ENCODE results near the gene TEPSIN. TPM values are rescaled to one million over a fixed set of nuclear protein-coding genes. Genes with fewer than 3 reads are reported as not detected.

The TEPSIN gene
- total and polyA plus RNA-seq, 5 donors from 2014 or later = 2.1 to 113 (median 6.2) TPM

- no peak overlapping the region for H3K4me3 ChIP-seq (ENCODE audit: low read depth, low read length)
- peaks cover 22% of the 10 kb centered on the region for H3K36me3 Mint-ChIP-seq
- no peaks in the 10 kb centered on the region for H3K9me3 ChIP-seq (ENCODE audit: control insufficient read depth in 2 of 2, low read length in 2 of 2)
- peaks cover 33% of the 10 kb centered on the region for H3K4me1 ChIP-seq (ENCODE audit: control insufficient read depth, insufficient read depth, low read length, poor library complexity, severe bottlenecking)
- H3K4me3 Mint-ChIP-seq = peak overlapping the region in 1 of 4 donors; percentile 15
- DNase-seq (no peak), ATAC-seq (ENCODE audit: low read depth in 2 of 2) (no peak)
- H3K36me3 ChIP-seq (ENCODE audit: control insufficient read depth, insufficient read depth, low read length) = peaks cover 18% of the 10 kb centered on the region
- H3K4me1 Mint-ChIP-seq = peaks cover 0 to 37% (median 12%) of the 10 kb centered on the region in 4 donors
- H3K27me3 ChIP-seq (ENCODE audit: control insufficient read depth, insufficient read depth, low read length) = no peaks in the 10 kb centered on the region
- no peak overlapping the region for H3K27ac Mint-ChIP-seq
- H3K27me3 Mint-ChIP-seq = no peaks in the 10 kb centered on the region
- H3K9me3 Mint-ChIP-seq = no peaks in the 10 kb centered on the region
- H3K27ac ChIP-seq (ENCODE audit: insufficient read depth, low read length, poor library complexity, severe bottlenecking) = no peak overlapping the region
These were observed 44.0 kb upstream of the TEPSIN start for GRCh38 chr17:81282876-81283275.

GRCh38 chr17:81282141-81282540 is 43.3 kb upstream of the TEPSIN start:
- H3K4me1 Mint-ChIP-seq = peaks cover 0 to 30% (median 12%) of the 10 kb centered on the region in 4 donors
- Histone ChIP-seq H3K27me3 (ENCODE audit: control insufficient read depth, insufficient read depth, low read length) (no peaks in the 10 kb centered on the region), H3K4me3 (ENCODE audit: low read depth, low read length) (no peak overlapping the region), H3K4me1 (ENCODE audit: control insufficient read depth, insufficient read depth, low read length, poor library complexity, severe bottlenecking) (peaks cover 28% of the 10 kb centered on the region), H3K27ac (ENCODE audit: insufficient read depth, low read length, poor library complexity, severe bottlenecking) (no peak overlapping the region), H3K9me3 (ENCODE audit: control insufficient read depth in 2 of 2, low read length in 2 of 2) (no peaks in the 10 kb centered on the region), H3K36me3 (ENCODE audit: control insufficient read depth, insufficient read depth, low read length) (peaks cover 22% of the 10 kb centered on the region)
- no peaks in the 10 kb centered on the region for H3K9me3 Mint-ChIP-seq
- ATAC-seq (ENCODE audit: low read depth in 2 of 2) (no peak), DNase-seq (no peak)
- H3K27me3 Mint-ChIP-seq = no peaks in the 10 kb centered on the region
- H3K36me3 Mint-ChIP-seq = peaks cover 16% of the 10 kb centered on the region
- no peak overlapping the region for H3K27ac Mint-ChIP-seq
- H3K4me3 Mint-ChIP-seq = no peak overlapping the region

GRCh38 chr17:81280571-81280970 is 41.7 kb upstream of the TEPSIN start:
- H3K9me3 Mint-ChIP-seq = no peaks in the 10 kb centered on the region
- Histone ChIP-seq H3K4me1 (ENCODE audit: control insufficient read depth, insufficient read depth, low read length, poor library complexity, severe bottlenecking) (peaks cover 12% of the 10 kb centered on the region), H3K27ac (ENCODE audit: insufficient read depth, low read length, poor library complexity, severe bottlenecking) (no peak overlapping the region), H3K4me3 (ENCODE audit: low read depth, low read length) (no peak overlapping the region), H3K36me3 (ENCODE audit: control insufficient read depth, insufficient read depth, low read length) (peaks cover 36% of the 10 kb centered on the region), H3K9me3 (ENCODE audit: control insufficient read depth in 2 of 2, low read length in 2 of 2) (no peaks in the 10 kb centered on the region), H3K27me3 (ENCODE audit: control insufficient read depth, insufficient read depth, low read length) (no peaks in the 10 kb centered on the region)
- no peak overlapping the region for H3K4me3 Mint-ChIP-seq
- no peaks in the 10 kb centered on the region for H3K27me3 Mint-ChIP-seq
- H3K27ac Mint-ChIP-seq = no peak overlapping the region
- peaks cover 15% of the 10 kb centered on the region for H3K36me3 Mint-ChIP-seq
- peaks cover 0 to 14% (median 6%) of the 10 kb centered on the region in 4 donors for H3K4me1 Mint-ChIP-seq
- DNase-seq (no peak), ATAC-seq (ENCODE audit: low read depth in 2 of 2) (no peak)

- peaks cover 3% of the 10 kb centered on the region for H3K4me1 ChIP-seq (ENCODE audit: control insufficient read depth, insufficient read depth, low read length, poor library complexity, severe bottlenecking)
- no peak for ATAC-seq (ENCODE audit: low read depth in 2 of 2)
- no peak overlapping the region for H3K4me3 ChIP-seq (ENCODE audit: low read depth, low read length)
- H3K36me3 Mint-ChIP-seq = peaks cover 15% of the 10 kb centered on the region
- H3K27me3 Mint-ChIP-seq = no peaks in the 10 kb centered on the region
- no peaks in the 10 kb centered on the region for H3K27me3 ChIP-seq (ENCODE audit: control insufficient read depth, insufficient read depth, low read length)
- no peaks in the 10 kb centered on the region for H3K9me3 Mint-ChIP-seq
- H3K27ac ChIP-seq (ENCODE audit: insufficient read depth, low read length, poor library complexity, severe bottlenecking) = no peak overlapping the region
- H3K36me3 ChIP-seq (ENCODE audit: control insufficient read depth, insufficient read depth, low read length) = peaks cover 43% of the 10 kb centered on the region
- peaks cover 0 to 4% (median under 1%) of the 10 kb centered on the region in 4 donors for H3K4me1 Mint-ChIP-seq
- H3K27ac Mint-ChIP-seq = no peak overlapping the region
- H3K9me3 ChIP-seq (ENCODE audit: control insufficient read depth in 2 of 2, low read length in 2 of 2) = no peaks in the 10 kb centered on the region
- peak overlapping the region in 1 of 4 donors; percentile 25 for H3K4me3 Mint-ChIP-seq
- no peak for DNase-seq
These were observed 40.7 kb upstream of the TEPSIN start for GRCh38 chr17:81279278-81280275.

GRCh38 chr17:81278831-81279230 is 40.0 kb upstream of the TEPSIN start:
- Histone ChIP-seq H3K36me3 (ENCODE audit: control insufficient read depth, insufficient read depth, low read length) (peaks cover 50% of the 10 kb centered on the region), H3K27ac (ENCODE audit: insufficient read depth, low read length, poor library complexity, severe bottlenecking) (no peak overlapping the region), H3K4me1 (ENCODE audit: control insufficient read depth, insufficient read depth, low read length, poor library complexity, severe bottlenecking) (no peaks in the 10 kb centered on the region), H3K27me3 (ENCODE audit: control insufficient read depth, insufficient read depth, low read length) (no peaks in the 10 kb centered on the region), H3K4me3 (ENCODE audit: low read depth, low read length) (no peak overlapping the region), H3K9me3 (ENCODE audit: control insufficient read depth in 2 of 2, low read length in 2 of 2) (no peaks in the 10 kb centered on the region)
- Mint-ChIP-seq H3K4me3 (peak overlapping the region in 1 of 4 donors; percentile 25), H3K9me3 (no peaks in the 10 kb centered on the region), H3K27me3 (no peaks in the 10 kb centered on the region), H3K36me3 (peaks cover 15% of the 10 kb centered on the region), H3K27ac (no peak overlapping the region), H3K4me1 (no peaks in the 10 kb centered on the region)
- DNase-seq (no peak), ATAC-seq (ENCODE audit: low read depth in 2 of 2) (no peak)

GRCh38 chr17:81277946-81278693 is 39.3 kb upstream of the TEPSIN start:
- Mint-ChIP-seq H3K27me3 (no peaks in the 10 kb centered on the region), H3K27ac (peak overlapping the region in 1 of 3 donors; percentile 48)

GRCh38 chr17:81277421-81277820 is 38.6 kb upstream of the TEPSIN start:
- ATAC-seq (ENCODE audit: low read depth in 2 of 2) (no peak), DNase-seq (no peak)
- Histone ChIP-seq H3K27me3 (ENCODE audit: control insufficient read depth, insufficient read depth, low read length) (no peaks in the 10 kb centered on the region), H3K27ac (ENCODE audit: insufficient read depth, low read length, poor library complexity, severe bottlenecking) (no peak overlapping the region), H3K4me3 (ENCODE audit: low read depth, low read length) (no peak overlapping the region), H3K36me3 (ENCODE audit: control insufficient read depth, insufficient read depth, low read length) (peaks cover 62% of the 10 kb centered on the region), H3K9me3 (ENCODE audit: control insufficient read depth in 2 of 2, low read length in 2 of 2) (no peaks in the 10 kb centered on the region), H3K4me1 (ENCODE audit: control insufficient read depth, insufficient read depth, low read length, poor library complexity, severe bottlenecking) (no peaks in the 10 kb centered on the region)
- Mint-ChIP-seq H3K27ac (no peak overlapping the region), H3K4me1 (peaks cover 0 to 5% (median 1%) of the 10 kb centered on the region in 4 donors), H3K4me3 (no peak overlapping the region), H3K27me3 (no peaks in the 10 kb centered on the region), H3K9me3 (no peaks in the 10 kb centered on the region), H3K36me3 (peaks cover 25% of the 10 kb centered on the region)

More at GRCh38 chr17:81277946-81278693, 39.3 kb upstream of the TEPSIN start:
- Mint-ChIP-seq H3K9me3 (no peaks in the 10 kb centered on the region), H3K4me1 (peaks cover 0 to 3% (median 0%) of the 10 kb centered on the region in 4 donors), H3K4me3 (peak overlapping the region in 1 of 4 donors; percentile 38), H3K36me3 (peaks cover 19% of the 10 kb centered on the region)
- H3K4me1 ChIP-seq (ENCODE audit: control insufficient read depth, insufficient read depth, low read length, poor library complexity, severe bottlenecking) = no peaks in the 10 kb centered on the region
- H3K9me3 ChIP-seq (ENCODE audit: control insufficient read depth in 2 of 2, low read length in 2 of 2) = no peaks in the 10 kb centered on the region
- no peak for DNase-seq
- no peak overlapping the region for H3K27ac ChIP-seq (ENCODE audit: insufficient read depth, low read length, poor library complexity, severe bottlenecking)
- peaks cover 57% of the 10 kb centered on the region for H3K36me3 ChIP-seq (ENCODE audit: control insufficient read depth, insufficient read depth, low read length)
- no peak for ATAC-seq (ENCODE audit: low read depth in 2 of 2)
- H3K27me3 ChIP-seq (ENCODE audit: control insufficient read depth, insufficient read depth, low read length) = no peaks in the 10 kb centered on the region
- no peak overlapping the region for H3K4me3 ChIP-seq (ENCODE audit: low read depth, low read length)

All from CD4-positive, CD25-positive, alpha-beta regulatory T cell (primary cell).